Gastrocnemius medialis (tissue), 4 donors: Measurements from ENCODE around the gene MAPK8. TPM values are rescaled to one million over a fixed set of nuclear protein-coding genes. Genes with fewer than 3 reads are reported as not detected.

Source experiments
- ATAC-seq, 2 donors: fragments of 150-250 bp; one replicate each; pipeline ENCODE4 v1.9.1; 2016
- DNase-seq, 2 donors: peaks; one replicate each; pipeline ENCODE4 v3.0.0-alpha.2; 2019
- H3K27ac ChIP-seq, 4 donors: fragments of 200-600 bp; sonication (generic); 1 replicate in 1 of 4; 2 replicates in 3 of 4; pipeline ENCODE4 v1.5.1; 2016 to 2018; ENCODE audit warnings: mild to moderate bottlenecking in 2 of 4, moderate library complexity in 1 of 4
- H3K27me3 ChIP-seq, 3 donors: fragments of 200-600 bp; sonication (generic) in 2 of 3; 1 replicate in 1 of 3; 2 replicates in 2 of 3; pipeline versions ENCODE4 v1.5.1 to v1.6.0; 2016 to 2019; ENCODE audit warnings: mild to moderate bottlenecking in 1 of 3, moderate library complexity in 1 of 3
- H3K36me3 ChIP-seq, 2 donors: fragments of 200-600 bp; sonication (generic) in 1 of 2; one replicate each; pipeline ENCODE4 v1.5.1; 2017 to 2018
- H3K4me1 ChIP-seq, 2 donors: fragments of 200-600 bp; sonication (generic) in 1 of 2; one replicate each; pipeline ENCODE4 v1.5.1; 2016 to 2017; ENCODE audit warnings: mild to moderate bottlenecking in 2 of 2
- H3K4me3 ChIP-seq, 4 donors: fragments of 200-600 bp; sonication (generic) in 3 of 4; 1 replicate in 1 of 4; 2 replicates in 3 of 4; pipeline ENCODE4 v1.5.1; 2016 to 2019; ENCODE audit warnings: mild to moderate bottlenecking in 2 of 4
- H3K9me3 ChIP-seq, 3 donors: fragments of 200-600 bp; sonication (generic) in 2 of 3; 1 replicate in 1 of 3; 2 replicates in 2 of 3; pipeline ENCODE4 v1.5.1; 2016 to 2019
- CTCF ChIP-seq, 5 experiments: fragments of 450-650 bp in 3 of 5; fragments of 200-600 bp in 2 of 5; sonication (generic) in 2 of 5; IDR thresholded peaks in 4 of 5; conservative IDR thresholded peaks in 1 of 5; 1 replicate in 4 of 5; 2 replicates in 1 of 5; pipeline ENCODE4 v1.5.1; 2016 to 2019; ENCODE audit warnings: antibody characterized with exemption in 5 of 5, mild to moderate bottlenecking in 3 of 5, moderate library complexity in 3 of 5
- POLR2A ChIP-seq, 2 donors: fragments of 450-650 bp; IDR thresholded peaks; one replicate each; pipeline ENCODE4 v1.6.1; 2017; ENCODE audit warnings: antibody characterized with exemption in 2 of 2, mild to moderate bottlenecking in 2 of 2, moderate library complexity in 2 of 2
- in situ Hi-C, 4 donors: fragments of 200-750 bp; cut with MboI; loops; one replicate each; pipeline versions ENCODE4 v1.15.0 to v1.8.0; 2017; ENCODE audit warnings: low sequenced_read_pairs in 4 of 4
- intact Hi-C: fragments of 100-400 bp; cut with DNase I; formaldehyde crosslinking; loops from one replicate; pipeline ENCODE4 v1.15.1; 2023; ENCODE audit warnings: low total_unique reads
- total RNA-seq, 4 donors: library from RNA; depleted of rRNA; stranded (reverse); fragments of >200 nt; gene quantifications; one replicate each; pipeline versions ENCODE4 v1.1.0 to v1.2.3, GENCODE V29; 2016

The MAPK8 gene
- total RNA-seq, 4 donors from 2014 or later = 25.6 to 52.1 (median 35.4) TPM

GRCh38 chr10:48475943-48476278, 169.4 kb downstream of the MAPK8 start:
- no peak overlapping the region for H3K4me3 ChIP-seq
- H3K4me1 ChIP-seq = no peaks in the 10 kb centered on the region
- TF ChIP-seq POLR2A (IDR thresholded peaks at IDR 0.05) = no peak
- no peak for TF ChIP-seq CTCF (IDR thresholded peaks at IDR 0.05 in 4 of 5, conservative IDR thresholded peaks at IDR 0.05 in 1 of 5)
- intact Hi-C loops (no loop called here), in situ Hi-C loops (no loop called here)
- no peaks in the 10 kb centered on the region for H3K36me3 ChIP-seq
- DNase-seq (no peak), ATAC-seq (no peak)
- no peaks in the 10 kb centered on the region for H3K9me3 ChIP-seq
- no peak overlapping the region for H3K27ac ChIP-seq
- H3K27me3 ChIP-seq = no peaks in the 10 kb centered on the region

GRCh38 chr10:48476279-48476982, 170.0 kb downstream of the MAPK8 start:
- H3K4me1 ChIP-seq = no peaks in the 10 kb centered on the region
- intact Hi-C loops (no loop called here), in situ Hi-C loops (no loop called here)
- H3K27me3 ChIP-seq = no peaks in the 10 kb centered on the region
- no peak overlapping the region for H3K4me3 ChIP-seq
- H3K36me3 ChIP-seq = no peaks in the 10 kb centered on the region
- TF ChIP-seq CTCF (IDR thresholded peaks at IDR 0.05 in 4 of 5, conservative IDR thresholded peaks at IDR 0.05 in 1 of 5) (no peak), POLR2A (IDR thresholded peaks at IDR 0.05) (no peak)
- ATAC-seq (no peak), DNase-seq (no peak)
- no peak overlapping the region for H3K27ac ChIP-seq
- no peaks in the 10 kb centered on the region for H3K9me3 ChIP-seq

- Histone ChIP-seq H3K4me1 (no peaks in the 10 kb centered on the region), H3K36me3 (no peaks in the 10 kb centered on the region), H3K4me3 (no peak overlapping the region), H3K27ac (no peak overlapping the region), H3K27me3 (no peaks in the 10 kb centered on the region), H3K9me3 (no peaks in the 10 kb centered on the region)
- ATAC-seq (no peak), DNase-seq (no peak)
- intact Hi-C loops = no loop called here
- in situ Hi-C loops = no loop called here
- no peak for TF ChIP-seq POLR2A (IDR thresholded peaks at IDR 0.05)
Measured at GRCh38 chr10:48477141-48477540, 170.7 kb downstream of the MAPK8 start.

GRCh38 chr10:48477616-48478015, 171.1 kb downstream of the MAPK8 start:
- DNase-seq = no peak
- intact Hi-C loops = no loop called here
- in situ Hi-C loops = no loop called here

GRCh38 chr10:48478469-48478868, 172.0 kb downstream of the MAPK8 start:
- in situ Hi-C loops = no loop called here
- Histone ChIP-seq H3K9me3 (no peaks in the 10 kb centered on the region), H3K27me3 (no peaks in the 10 kb centered on the region), H3K27ac (no peak overlapping the region), H3K36me3 (no peaks in the 10 kb centered on the region), H3K4me3 (no peak overlapping the region), H3K4me1 (no peaks in the 10 kb centered on the region)
- intact Hi-C loops = no loop called here
- ATAC-seq = no peak
- TF ChIP-seq POLR2A (IDR thresholded peaks at IDR 0.05) (no peak), CTCF (IDR thresholded peaks at IDR 0.05 in 4 of 5, conservative IDR thresholded peaks at IDR 0.05 in 1 of 5) (no peak)
- DNase-seq = no peak

More at GRCh38 chr10:48477616-48478015, 171.1 kb downstream of the MAPK8 start:
- TF ChIP-seq POLR2A (IDR thresholded peaks at IDR 0.05) (no peak), CTCF (IDR thresholded peaks at IDR 0.05 in 4 of 5, conservative IDR thresholded peaks at IDR 0.05 in 1 of 5) (no peak)
- Histone ChIP-seq H3K4me3 (no peak overlapping the region), H3K4me1 (no peaks in the 10 kb centered on the region), H3K9me3 (no peaks in the 10 kb centered on the region), H3K27ac (no peak overlapping the region), H3K36me3 (no peaks in the 10 kb centered on the region), H3K27me3 (no peaks in the 10 kb centered on the region)
- no peak for ATAC-seq
